ENCODE measurements around the gene PLIN1. TPM values are rescaled to one million over a fixed set of nuclear protein-coding genes. Genes with fewer than 3 reads are reported as not detected.

PLIN1 gene
- total RNA-seq, 1 experiment from 2014 or later, result 0.35 TPM

DNA sequence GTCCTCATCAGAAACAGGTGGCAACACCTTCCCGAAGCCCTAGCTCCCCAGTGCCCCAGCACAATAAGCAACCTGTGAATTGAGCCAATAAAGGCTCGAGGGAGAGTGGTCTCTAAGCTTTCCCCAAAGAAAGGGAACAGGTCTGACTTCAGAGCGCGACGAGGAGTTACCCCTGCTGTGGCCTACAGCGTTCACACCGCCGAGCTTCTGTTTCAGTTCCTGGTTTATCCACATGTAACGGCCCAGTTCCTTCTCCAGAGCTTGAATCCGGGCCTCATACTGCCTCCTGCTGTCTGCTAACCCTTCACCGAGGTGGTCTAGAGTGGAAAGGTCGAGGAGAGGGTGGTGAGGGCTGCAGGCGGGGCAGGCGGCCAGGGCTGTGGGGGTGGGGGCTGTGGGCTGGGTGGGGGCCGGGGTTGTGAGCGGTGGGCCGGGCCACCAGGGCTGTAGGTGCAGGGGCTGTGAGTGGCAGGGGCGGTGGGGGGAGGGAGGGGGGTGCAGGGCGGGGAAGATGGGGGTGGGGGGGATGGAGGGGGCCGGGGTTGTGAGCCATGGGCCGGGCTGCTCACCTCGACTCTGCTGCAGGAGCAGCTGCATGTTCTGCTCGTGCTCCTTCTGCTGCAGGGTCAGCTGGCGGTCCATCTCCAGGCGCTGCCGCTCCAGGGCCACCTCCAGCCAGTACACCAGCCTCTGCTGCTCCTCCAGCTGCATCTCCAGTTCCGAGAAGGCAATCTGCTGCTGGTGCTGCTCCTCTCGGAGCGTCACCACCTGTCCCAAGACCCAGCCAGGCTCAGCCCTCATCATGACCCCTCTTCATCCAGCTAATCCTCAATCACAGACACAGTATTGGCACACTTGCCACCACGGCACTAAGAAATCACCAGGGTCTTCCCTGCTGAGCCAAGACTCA is 50.1 kb downstream of the PLIN1 start:
- DNase-seq, result no peak
- CTCF ChIA-PET, result no interaction called here
- no peaks in the 10 kb centered on the region for H3K4me1 Mint-ChIP-seq (ENCODE audit: low read depth, unreplicated experiment)
- peaks cover 2% of the 10 kb centered on the region for H3K9me3 Mint-ChIP-seq (ENCODE audit: low read depth, unreplicated experiment)
- no TSS peak for BruUV-seq (replicated peaks)
- H3K4me3 Mint-ChIP-seq (ENCODE audit: low read depth, unreplicated experiment), result no peak overlapping the region
- no peaks in the 10 kb centered on the region for H3K27me3 Mint-ChIP-seq (ENCODE audit: unreplicated experiment)
- H3K36me3 Mint-ChIP-seq (ENCODE audit: insufficient read depth, unreplicated experiment), result peaks cover 55% of the 10 kb centered on the region
- TF ChIP-seq, protein P1, sequence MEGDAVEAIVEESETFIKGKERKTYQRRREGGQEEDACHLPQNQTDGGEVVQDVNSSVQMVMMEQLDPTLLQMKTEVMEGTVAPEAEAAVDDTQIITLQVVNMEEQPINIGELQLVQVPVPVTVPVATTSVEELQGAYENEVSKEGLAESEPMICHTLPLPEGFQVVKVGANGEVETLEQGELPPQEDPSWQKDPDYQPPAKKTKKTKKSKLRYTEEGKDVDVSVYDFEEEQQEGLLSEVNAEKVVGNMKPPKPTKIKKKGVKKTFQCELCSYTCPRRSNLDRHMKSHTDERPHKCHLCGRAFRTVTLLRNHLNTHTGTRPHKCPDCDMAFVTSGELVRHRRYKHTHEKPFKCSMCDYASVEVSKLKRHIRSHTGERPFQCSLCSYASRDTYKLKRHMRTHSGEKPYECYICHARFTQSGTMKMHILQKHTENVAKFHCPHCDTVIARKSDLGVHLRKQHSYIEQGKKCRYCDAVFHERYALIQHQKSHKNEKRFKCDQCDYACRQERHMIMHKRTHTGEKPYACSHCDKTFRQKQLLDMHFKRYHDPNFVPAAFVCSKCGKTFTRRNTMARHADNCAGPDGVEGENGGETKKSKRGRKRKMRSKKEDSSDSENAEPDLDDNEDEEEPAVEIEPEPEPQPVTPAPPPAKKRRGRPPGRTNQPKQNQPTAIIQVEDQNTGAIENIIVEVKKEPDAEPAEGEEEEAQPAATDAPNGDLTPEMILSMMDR (IDR thresholded peaks at IDR 0.05; ENCODE audit: unreplicated experiment), result no peak
- H3K27ac Mint-ChIP-seq (ENCODE audit: unreplicated experiment), result no peak overlapping the region
- intact Hi-C loops (cut with micrococcal nuclease; ENCODE audit: unreplicated experiment), result no loop called here

DNA sequence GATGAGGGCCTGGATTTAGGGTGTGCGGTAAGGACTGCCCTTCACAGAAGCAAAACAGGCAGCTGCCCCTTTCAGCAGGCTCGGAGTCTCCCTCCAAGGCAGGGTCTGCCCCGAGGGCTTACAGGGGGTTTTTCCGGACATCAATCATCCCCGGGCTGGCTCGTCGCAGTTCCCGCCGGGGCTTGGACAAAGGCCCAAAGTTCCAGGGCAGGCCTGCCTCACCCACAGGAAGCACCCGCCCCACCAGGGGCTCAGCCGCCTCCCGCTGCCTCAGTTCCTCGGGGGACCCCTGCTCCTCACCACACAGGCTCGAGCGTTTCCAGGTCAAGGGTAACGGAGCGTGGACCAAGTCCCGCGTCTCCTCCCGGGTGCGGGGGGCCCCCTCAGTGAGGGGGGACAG is 50.9 kb downstream of the PLIN1 start:
- CTCF ChIA-PET, result no interaction called here
- peaks cover 55% of the 10 kb centered on the region for H3K36me3 Mint-ChIP-seq (ENCODE audit: insufficient read depth, unreplicated experiment)

DNA sequence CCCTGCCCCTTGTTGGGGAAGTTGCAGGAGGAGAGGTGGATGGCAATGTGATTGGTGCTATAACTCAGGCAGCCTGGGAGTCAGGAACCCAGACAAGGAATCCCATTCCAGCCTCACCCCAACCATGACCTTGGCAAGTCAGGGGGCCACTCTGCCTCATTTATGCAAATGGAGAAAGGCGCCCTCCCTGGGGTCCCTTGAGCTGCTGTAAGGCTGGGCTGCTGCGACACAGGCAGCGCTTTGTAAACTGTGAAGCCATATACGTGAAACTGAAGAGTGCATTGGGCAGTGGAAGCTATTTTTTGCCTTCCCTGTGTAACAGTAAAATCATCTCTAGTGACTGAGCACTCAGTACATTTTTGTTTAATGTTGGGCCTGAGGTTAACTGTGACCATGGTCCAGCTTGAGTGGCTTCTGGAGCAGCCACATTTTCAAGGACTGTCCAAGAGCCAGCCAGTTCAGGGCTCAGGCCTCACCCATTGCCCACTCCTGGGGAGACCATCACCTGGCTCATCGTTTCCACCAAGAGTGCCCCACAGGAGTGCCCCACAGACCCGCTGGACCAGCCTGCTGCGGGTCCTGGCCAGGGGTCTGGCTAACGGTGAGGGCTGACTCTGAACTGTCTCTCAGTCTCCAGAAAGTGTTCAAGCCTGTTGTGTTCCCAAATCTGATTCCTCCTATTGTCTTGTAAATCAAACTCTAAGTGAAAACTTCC is 51.8 kb downstream of the PLIN1 start:
- Mint-ChIP-seq H3K4me3 (ENCODE audit: low read depth, unreplicated experiment) (no peak overlapping the region), H3K27me3 (ENCODE audit: unreplicated experiment) (no peaks in the 10 kb centered on the region), H3K36me3 (ENCODE audit: insufficient read depth, unreplicated experiment) (peaks cover 64% of the 10 kb centered on the region), H3K27ac (ENCODE audit: unreplicated experiment) (no peak overlapping the region), H3K9me3 (ENCODE audit: low read depth, unreplicated experiment) (no peaks in the 10 kb centered on the region), H3K4me1 (ENCODE audit: low read depth, unreplicated experiment) (no peaks in the 10 kb centered on the region)
- TF ChIP-seq, protein P1 (IDR thresholded peaks at IDR 0.05; ENCODE audit: unreplicated experiment), result no peak
- CTCF ChIA-PET, result no interaction called here
- no peak for DNase-seq
- intact Hi-C loops (cut with micrococcal nuclease; ENCODE audit: unreplicated experiment), result no loop called here
- BruUV-seq (replicated peaks), result no TSS peak

More for the DNA sequence above, 50.9 kb downstream of the PLIN1 start:
- TF ChIP-seq, protein P1 (IDR thresholded peaks at IDR 0.05; ENCODE audit: unreplicated experiment), result no peak
- H3K27ac Mint-ChIP-seq (ENCODE audit: unreplicated experiment), result no peak overlapping the region
- intact Hi-C loops (cut with micrococcal nuclease; ENCODE audit: unreplicated experiment), result no loop called here
- DNase-seq, result no peak
- no peaks in the 10 kb centered on the region for H3K4me1 Mint-ChIP-seq (ENCODE audit: low read depth, unreplicated experiment)
- no peaks in the 10 kb centered on the region for H3K27me3 Mint-ChIP-seq (ENCODE audit: unreplicated experiment)
- no TSS peak for BruUV-seq (replicated peaks)
- no peak overlapping the region for H3K4me3 Mint-ChIP-seq (ENCODE audit: low read depth, unreplicated experiment)
- H3K9me3 Mint-ChIP-seq (ENCODE audit: low read depth, unreplicated experiment), result no peaks in the 10 kb centered on the region

DNA sequence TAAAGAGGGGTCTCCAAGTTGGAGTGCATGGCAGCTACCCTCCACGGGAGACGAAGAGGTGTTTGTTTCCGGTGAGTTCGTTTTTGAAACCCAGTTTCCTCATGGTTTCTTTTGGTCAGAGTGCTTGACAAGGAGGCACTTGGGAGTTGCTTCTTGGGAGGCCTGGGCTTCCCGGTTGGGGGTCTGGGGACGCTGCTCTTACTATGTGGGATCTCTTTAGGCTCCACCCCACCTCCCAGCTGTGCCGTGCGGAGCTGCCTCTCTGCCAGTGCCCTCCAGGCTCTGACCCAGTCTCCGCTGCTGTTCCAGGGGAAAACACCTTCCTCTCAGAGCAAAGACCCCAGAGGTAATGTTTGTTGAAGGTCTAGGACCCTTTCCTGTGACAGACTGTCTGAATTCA is 53.5 kb downstream of the PLIN1 start:
- DNase-seq, result no peak
- intact Hi-C loops (cut with micrococcal nuclease; ENCODE audit: unreplicated experiment), result no loop called here
- Mint-ChIP-seq H3K9me3 (ENCODE audit: low read depth, unreplicated experiment) (no peaks in the 10 kb centered on the region), H3K27ac (ENCODE audit: unreplicated experiment) (no peak overlapping the region), H3K27me3 (ENCODE audit: unreplicated experiment) (no peaks in the 10 kb centered on the region), H3K4me1 (ENCODE audit: low read depth, unreplicated experiment) (no peaks in the 10 kb centered on the region), H3K36me3 (ENCODE audit: insufficient read depth, unreplicated experiment) (peaks cover 70% of the 10 kb centered on the region), H3K4me3 (ENCODE audit: low read depth, unreplicated experiment) (no peak overlapping the region)
- TF ChIP-seq, protein P1 (IDR thresholded peaks at IDR 0.05; ENCODE audit: unreplicated experiment), result no peak
- no TSS peak for BruUV-seq (replicated peaks)
- CTCF ChIA-PET, result no interaction called here

Data from Calu3 (cell line).